ENCODE results near the gene EEF1A2.

Gene EEF1A2

GRCh38 chr20:63525185-63525584 is 26.3 kb upstream of the EEF1A2 start:
- TF ChIP-seq CTCF (IDR thresholded peaks at IDR 0.05; ENCODE audit: low read depth, low read length), result no peak
- no peak for DNase-seq (ENCODE audit: extremely low read depth, low read depth)

GRCh38 chr20:63522981-63523611 is 24.2 kb upstream of the EEF1A2 start:
- DNase-seq (ENCODE audit: extremely low read depth, low read depth), result no peak
- no peak for TF ChIP-seq CTCF (IDR thresholded peaks at IDR 0.05; ENCODE audit: low read depth, low read length)

- no peak for TF ChIP-seq CTCF (IDR thresholded peaks at IDR 0.05; ENCODE audit: low read depth, low read length)
- DNase-seq (ENCODE audit: extremely low read depth, low read depth), result no peak
These were observed 23.4 kb upstream of the EEF1A2 start for GRCh38 chr20:63522091-63522868.

- TF ChIP-seq CTCF (IDR thresholded peaks at IDR 0.05; ENCODE audit: low read depth, low read length), result no peak
- DNase-seq (ENCODE audit: extremely low read depth, low read depth), result no peak
These were observed 22.7 kb upstream of the EEF1A2 start for GRCh38 chr20:63521602-63522001.

- no peak; the same call in 1 of the 2 replicates for TF ChIP-seq CTCF (IDR thresholded peaks at IDR 0.05; ENCODE audit: low read depth, low read length)
- peak; percentile 36 for DNase-seq (ENCODE audit: extremely low read depth, low read depth)
These were observed 22.2 kb upstream of the EEF1A2 start for GRCh38 chr20:63520934-63521601.

- no peak for TF ChIP-seq CTCF (IDR thresholded peaks at IDR 0.05; ENCODE audit: low read depth, low read length)
- peak; percentile 64 for DNase-seq (ENCODE audit: extremely low read depth, low read depth)
These were observed 21.6 kb upstream of the EEF1A2 start, which contains the start of gene PPDPF for GRCh38 chr20:63520504-63520933. TSS of gene PPDPF (plus strand) at chr20:63520765. CDS start at chr20:63521309, 544 bp downstream.
